ENCODE data around the gene MAP7D3. TPM values are rescaled to one million over a fixed set of nuclear protein-coding genes. Genes with fewer than 3 reads are reported as not detected.

The MAP7D3 gene
- total RNA-seq, 1 experiment from 2014 or later = 18.0 TPM

DNA sequence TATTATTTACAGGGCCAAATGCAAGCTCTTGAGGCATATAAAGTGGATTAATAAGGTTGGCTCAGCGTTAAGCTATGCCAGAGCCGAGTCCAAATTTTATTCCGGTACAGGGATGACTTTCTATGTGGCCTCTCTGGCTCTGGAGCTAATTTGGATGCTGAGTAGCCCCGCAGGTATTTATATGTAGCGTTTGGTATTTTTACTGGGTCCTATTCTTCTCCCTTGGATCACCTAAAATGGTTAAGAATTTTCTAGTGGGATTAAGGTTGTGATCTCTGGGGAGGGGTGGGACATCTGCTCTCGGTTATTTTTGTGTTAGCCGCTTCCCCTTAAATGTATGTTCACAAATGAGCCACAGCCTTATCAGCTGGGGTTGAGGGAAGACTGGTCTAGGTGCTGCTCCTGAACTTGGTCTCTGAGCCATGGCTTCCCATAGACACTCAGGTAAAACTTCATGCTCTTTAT is 54.5 kb downstream of the MAP7D3 start:
- no peak overlapping the region for H3K4me3 Mint-ChIP-seq (ENCODE audit: unreplicated experiment)
- no peak for TF ChIP-seq CTCF (IDR thresholded peaks at IDR 0.05; ENCODE audit: unreplicated experiment)
- H3K36me3 Mint-ChIP-seq (ENCODE audit: insufficient read depth, unreplicated experiment) = no peaks in the 10 kb centered on the region
- no peak for DNase-seq (ENCODE audit: unreplicated experiment)
- POLR2A ChIA-PET = interaction anchor here (0.6 to 0.8 kb wide), 2 partner anchors 27 to 53 kb away, joined by 3 to 4 read pairs; no protein-coding TSS in a partner anchor
- CTCF ChIA-PET = interaction anchor here (0.6 to 1.5 kb wide), 4 partner anchors 12 to 168 kb away, joined by 3 to 6 read pairs (median 4); no protein-coding TSS in a partner anchor
- H3K27me3 Mint-ChIP-seq (ENCODE audit: insufficient read depth, unreplicated experiment) = peaks cover 80% of the 10 kb centered on the region
- BruUV-seq (replicated peaks) = no TSS peak
- H3K4me1 Mint-ChIP-seq (ENCODE audit: insufficient read depth, unreplicated experiment) = peaks cover 5% of the 10 kb centered on the region
- intact Hi-C loops (cut with micrococcal nuclease) = no loop called here
- H3K9me3 Mint-ChIP-seq (ENCODE audit: unreplicated experiment) = no peaks in the 10 kb centered on the region
- no peak overlapping the region for H3K27ac Mint-ChIP-seq (ENCODE audit: low read depth, unreplicated experiment)

DNA sequence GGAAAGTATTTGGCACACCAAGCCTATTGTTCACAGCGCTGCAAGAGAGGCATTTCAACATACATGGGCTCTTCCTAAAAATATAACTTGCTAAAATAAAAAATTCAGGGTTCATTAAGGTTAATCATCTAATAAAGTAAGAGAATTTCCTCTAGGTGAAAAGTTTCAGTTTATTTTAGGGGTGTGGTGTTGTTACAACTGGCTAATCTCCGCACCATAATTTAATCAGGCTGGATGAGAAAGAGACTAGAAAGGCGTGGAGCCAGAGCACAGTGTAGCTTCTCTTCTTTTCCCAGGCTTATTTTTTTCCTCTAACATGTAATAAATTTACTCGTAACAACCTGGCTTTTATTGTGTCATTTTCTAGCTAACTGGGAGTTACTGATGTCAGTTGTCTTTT is 56.0 kb downstream of the MAP7D3 start:
- intact Hi-C loops (cut with micrococcal nuclease) = no loop called here
- ChIA-PET POLR2A (no interaction called here), CTCF (no interaction called here)
- peaks cover 11% of the 10 kb centered on the region for H3K4me1 Mint-ChIP-seq (ENCODE audit: insufficient read depth, unreplicated experiment)
- no peaks in the 10 kb centered on the region for H3K9me3 Mint-ChIP-seq (ENCODE audit: unreplicated experiment)
- no peak for TF ChIP-seq CTCF (IDR thresholded peaks at IDR 0.05; ENCODE audit: unreplicated experiment)
- H3K4me3 Mint-ChIP-seq (ENCODE audit: unreplicated experiment) = no peak overlapping the region
- BruUV-seq (replicated peaks) = no TSS peak
- H3K27me3 Mint-ChIP-seq (ENCODE audit: insufficient read depth, unreplicated experiment) = peaks cover 79% of the 10 kb centered on the region
- DNase-seq (ENCODE audit: unreplicated experiment) = no peak
- H3K27ac Mint-ChIP-seq (ENCODE audit: low read depth, unreplicated experiment) = no peak overlapping the region
- peaks cover 2% of the 10 kb centered on the region for H3K36me3 Mint-ChIP-seq (ENCODE audit: insufficient read depth, unreplicated experiment)

- POLR2A ChIA-PET = no interaction called here
- DNase-seq (ENCODE audit: unreplicated experiment) = no peak
- Mint-ChIP-seq H3K27ac (ENCODE audit: low read depth, unreplicated experiment) (no peak overlapping the region), H3K4me1 (ENCODE audit: insufficient read depth, unreplicated experiment) (peaks cover 11% of the 10 kb centered on the region), H3K27me3 (ENCODE audit: insufficient read depth, unreplicated experiment) (peaks cover 84% of the 10 kb centered on the region), H3K4me3 (ENCODE audit: unreplicated experiment) (no peak overlapping the region), H3K9me3 (ENCODE audit: unreplicated experiment) (no peaks in the 10 kb centered on the region), H3K36me3 (ENCODE audit: insufficient read depth, unreplicated experiment) (peaks cover 6% of the 10 kb centered on the region)
- CTCF ChIA-PET = no interaction called here
- no TSS peak for BruUV-seq (replicated peaks)
- intact Hi-C loops (cut with micrococcal nuclease) = no loop called here
- TF ChIP-seq CTCF (IDR thresholded peaks at IDR 0.05; ENCODE audit: unreplicated experiment) = no peak
These were observed 56.7 kb downstream of the MAP7D3 start for GRCh38 chrX:136194536-136194935.

- BruUV-seq (replicated peaks) = no TSS peak
- POLR2A ChIA-PET = no interaction called here
- Mint-ChIP-seq H3K4me1 (ENCODE audit: insufficient read depth, unreplicated experiment) (peaks cover 11% of the 10 kb centered on the region), H3K9me3 (ENCODE audit: unreplicated experiment) (no peaks in the 10 kb centered on the region), H3K4me3 (ENCODE audit: unreplicated experiment) (no peak overlapping the region), H3K27ac (ENCODE audit: low read depth, unreplicated experiment) (no peak overlapping the region), H3K27me3 (ENCODE audit: insufficient read depth, unreplicated experiment) (peaks cover 78% of the 10 kb centered on the region), H3K36me3 (ENCODE audit: insufficient read depth, unreplicated experiment) (peaks cover 6% of the 10 kb centered on the region)
- TF ChIP-seq CTCF (IDR thresholded peaks at IDR 0.05; ENCODE audit: unreplicated experiment) = no peak
- CTCF ChIA-PET = no interaction called here
- DNase-seq (ENCODE audit: unreplicated experiment) = no peak
- intact Hi-C loops (cut with micrococcal nuclease) = no loop called here
These were observed 57.4 kb downstream of the MAP7D3 start for GRCh38 chrX:136193771-136194170.
